HFFc6 (cell line): ENCODE results near the gene MDGA2. TPM values are rescaled to one million over a fixed set of nuclear protein-coding genes. Genes with fewer than 3 reads are reported as not detected.
"Not testable (repeated sequence)": the region's sequence is repeated elsewhere in the genome, so short reads cannot be mapped to it uniquely, and the experiment has no call there.

ENCODE experiments used
- DNase-seq: peaks from one replicate; pipeline ENCODE4 v3.0.0-alpha.2; 2018
- H3K27ac Mint-ChIP-seq: 2 replicates; pipeline ENCODE4 v1.8.0; 2020; ENCODE audit warnings: mild to moderate bottlenecking, mixed read lengths
- H3K27me3 Mint-ChIP-seq: 2 replicates; pipeline ENCODE4 v1.8.0; 2021; ENCODE audit warnings: mild to moderate bottlenecking, moderate library complexity, mixed read lengths; ENCODE audit not compliant: insufficient read depth
- H3K36me3 Mint-ChIP-seq: 2 replicates; pipeline ENCODE4 v1.8.0; 2021; ENCODE audit warnings: low read depth, mixed read lengths
- H3K4me1 Mint-ChIP-seq: 2 replicates; pipeline ENCODE4 v1.8.0; 2020; ENCODE audit warnings: low read depth, mixed read lengths
- H3K4me3 Mint-ChIP-seq: 2 replicates; pipeline ENCODE4 v1.8.0; 2020; ENCODE audit warnings: mild to moderate bottlenecking, moderate library complexity, mixed read lengths
- H3K9me3 Mint-ChIP-seq: 2 replicates; pipeline ENCODE4 v1.8.0; 2020; ENCODE audit warnings: mild to moderate bottlenecking, mixed read lengths
- CTCF ChIP-seq: fragments of 200-600 bp; sonication (generic); IDR thresholded peaks from 2 replicates; pipeline ENCODE4 v1.5.0; 2021; ENCODE audit warnings: antibody characterized with exemption, mild to moderate bottlenecking
- total RNA-seq, 6 experiments: library from RNA; stranded (reverse); fragmentation: NEBNext Ultra II Directional; extraction: Animal tissue kit (Norgen Biotek cat#: 25700); gene quantifications; 2 replicates in 1 of 6; 3 replicates in 5 of 6; pipeline ENCODE4 v1.2.3, GENCODE V29; 2021

Gene MDGA2
- total RNA-seq, 6 experiments from 2014 or later: not detected

GRCh38 chr14:47327336-47327735 lies 348.1 kb downstream of the MDGA2 start:
- Mint-ChIP-seq H3K4me1 (no peaks in the 10 kb centered on the region), H3K9me3 (peaks cover 29% of the 10 kb centered on the region), H3K27me3 (no peaks in the 10 kb centered on the region), H3K27ac (no peak overlapping the region), H3K36me3 (no peaks in the 10 kb centered on the region), H3K4me3 (no peak overlapping the region)
- no peak for TF ChIP-seq CTCF
- no peak for DNase-seq

GRCh38 chr14:47322751-47323150 lies 352.7 kb downstream of the MDGA2 start:
- H3K27ac Mint-ChIP-seq: no peak overlapping the region
- no peaks in the 10 kb centered on the region for H3K4me1 Mint-ChIP-seq
- DNase-seq: no peak
- H3K27me3 Mint-ChIP-seq: no peaks in the 10 kb centered on the region
- TF ChIP-seq CTCF: no peak
- H3K4me3 Mint-ChIP-seq: no peak overlapping the region
- peaks cover 54% of the 10 kb centered on the region for H3K9me3 Mint-ChIP-seq
- H3K36me3 Mint-ChIP-seq: no peaks in the 10 kb centered on the region

- Mint-ChIP-seq H3K4me1 (no peaks in the 10 kb centered on the region), H3K36me3 (no peaks in the 10 kb centered on the region), H3K27ac (no peak overlapping the region), H3K9me3 (peaks cover 38% of the 10 kb centered on the region), H3K4me3 (no peak overlapping the region), H3K27me3 (no peaks in the 10 kb centered on the region)
- no peak for DNase-seq
- no peak for TF ChIP-seq CTCF
Measured at GRCh38 chr14:47302121-47302520, 373.3 kb downstream of the MDGA2 start.

- no peak overlapping the region for H3K27ac Mint-ChIP-seq
- no peak for TF ChIP-seq CTCF
- no peak overlapping the region for H3K4me3 Mint-ChIP-seq
- H3K36me3 Mint-ChIP-seq: no peaks in the 10 kb centered on the region
- H3K4me1 Mint-ChIP-seq: no peaks in the 10 kb centered on the region
- no peak for DNase-seq
- H3K27me3 Mint-ChIP-seq: no peaks in the 10 kb centered on the region
- H3K9me3 Mint-ChIP-seq: peaks cover 39% of the 10 kb centered on the region
Measured at GRCh38 chr14:47300796-47301195, 374.6 kb downstream of the MDGA2 start.

- TF ChIP-seq CTCF: no peak
- Mint-ChIP-seq H3K4me3 (no peak overlapping the region), H3K27ac (no peak overlapping the region), H3K4me1 (no peaks in the 10 kb centered on the region), H3K9me3 (peaks cover 46% of the 10 kb centered on the region), H3K27me3 (no peaks in the 10 kb centered on the region), H3K36me3 (no peaks in the 10 kb centered on the region)
- no peak for DNase-seq
Measured at GRCh38 chr14:47297374-47297773, 378.0 kb downstream of the MDGA2 start.

GRCh38 chr14:47284283-47284682 lies 391.1 kb downstream of the MDGA2 start:
- no peak overlapping the region for H3K4me3 Mint-ChIP-seq
- H3K27me3 Mint-ChIP-seq: no peaks in the 10 kb centered on the region

GRCh38 chr14:47281761-47282160 lies 393.6 kb downstream of the MDGA2 start:
- H3K27me3 Mint-ChIP-seq, H3K4me3 Mint-ChIP-seq, H3K27ac Mint-ChIP-seq, H3K36me3 Mint-ChIP-seq, DNase-seq, H3K4me1 Mint-ChIP-seq: not testable (repeated sequence)
- H3K9me3 Mint-ChIP-seq: peaks cover 18% of the 10 kb centered on the region

More at GRCh38 chr14:47284283-47284682, 391.1 kb downstream of the MDGA2 start:
- H3K9me3 Mint-ChIP-seq: peaks cover 21% of the 10 kb centered on the region
- no peak for TF ChIP-seq CTCF
- H3K4me1 Mint-ChIP-seq: no peaks in the 10 kb centered on the region
- H3K27ac Mint-ChIP-seq: no peak overlapping the region
- H3K36me3 Mint-ChIP-seq: no peaks in the 10 kb centered on the region
- no peak for DNase-seq
